ENCODE data around the gene AGPAT1. TPM values are rescaled to one million over a fixed set of nuclear protein-coding genes. Genes with fewer than 3 reads are reported as not detected.

The AGPAT1 gene
- total and polyA plus RNA-seq, 2 of the 13 experiments (the other 11 are each of a cell fraction or from before 2014, with no cell fraction given) = 51.3 to 139 TPM

DNA sequence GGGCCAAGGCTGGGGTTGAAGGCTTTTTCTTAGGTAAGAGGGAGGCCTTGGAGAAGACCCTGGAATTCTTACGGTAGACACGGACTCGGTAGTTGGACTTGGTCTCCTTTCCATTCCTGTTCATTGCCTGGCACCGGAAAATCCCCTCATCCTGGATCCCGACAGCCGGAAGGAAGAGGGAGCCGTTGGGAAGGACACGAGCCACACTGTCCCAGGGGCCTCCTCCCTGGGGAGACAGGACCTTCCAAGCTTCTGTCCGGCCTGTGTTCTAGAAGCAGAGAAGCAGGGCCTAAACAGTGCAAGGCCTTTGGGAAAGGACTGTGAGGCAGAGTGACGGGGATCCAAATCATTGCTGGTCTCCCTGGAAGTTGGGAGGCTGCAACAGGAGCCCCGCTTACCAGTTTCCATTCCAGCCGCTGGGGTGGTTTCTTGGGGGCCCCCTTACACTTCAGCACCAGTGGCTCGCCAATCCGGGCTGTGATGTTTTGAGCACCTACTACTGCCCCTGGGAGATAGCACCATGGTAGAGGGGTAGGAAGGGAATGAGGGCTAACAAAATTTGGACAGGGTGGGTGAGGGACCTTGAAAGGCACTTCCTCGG, 7.7 kb upstream of the AGPAT1 start:
- no peak for TF ChIP-seq MAZ (IDR thresholded peaks at IDR 0.05; ENCODE audit: borderline replicate concordance, low read depth, low read length)
- TF ChIP-seq MAZ (CRISPR knock-in tag; IDR thresholded peaks at IDR 0.05; ENCODE audit: low read depth) = no peak
- TF ChIP-seq RXRA (CRISPR knock-in tag; IDR thresholded peaks at IDR 0.05) = 0 out of 2 replicates have a peak, but pooled peaks have one; percentile 2
- peak; percentile 79 for TF ChIP-seq AGO2 (optimal IDR thresholded peaks at IDR 0.05; ENCODE audit: low read depth, low read length)
- TF ChIP-seq ZNF446 (CRISPR knock-in tag; IDR thresholded peaks at IDR 0.05) = 0 out of 2 replicates have a peak, but pooled peaks have one; percentile 9
- 0 out of 4 replicates have a peak, but pooled peaks of 1 of the 2 experiments have one; percentile 3 for TF ChIP-seq POLR2A (IDR thresholded peaks at IDR 0.05; ENCODE audit: insufficient read depth in 1 of 2, low read depth in 2 of 2, low read length in 2 of 2)
- Histone ChIP-seq H3K79me2 (ENCODE audit: insufficient read depth, low read length) (peaks cover 19% of the 10 kb centered on the region), H3K27ac (ENCODE audit: extremely low read length, insufficient read depth, low read length) (no peak overlapping the region), H3K36me3 (replicated peaks in 1 of 2; ENCODE audit: control insufficient read depth in 1 of 2, insufficient read depth in 2 of 2, low read length in 2 of 2) (peaks cover 27 to 50% of the 10 kb centered on the region in 2 experiments), H3K4me3 (replicated peaks in 1 of 3; ENCODE audit: insufficient read depth in 1 of 3, low read depth in 2 of 3, low read length in 3 of 3) (no peak overlapping the region), H2AFZ (ENCODE audit: low read length) (no peak overlapping the region), H3K4me2 (ENCODE audit: low read depth, low read length) (no peak overlapping the region), H3K9ac (ENCODE audit: insufficient read depth, low read depth, low read length) (no peak overlapping the region), H3K9me3 (ENCODE audit: low read length) (no peaks in the 10 kb centered on the region), H4K20me1 (ENCODE audit: insufficient read depth, low read length) (no peaks in the 10 kb centered on the region), H3K27me3 (ENCODE audit: control insufficient read depth in 1 of 2, insufficient read depth in 2 of 2, low read length in 2 of 2) (no peaks in the 10 kb centered on the region), H3K4me1 (ENCODE audit: insufficient read depth, low read length) (peaks cover 20% of the 10 kb centered on the region)
- POLR2A ChIA-PET = interaction anchor here (0.6 to 2.4 kb wide), 3 partner anchors 9 to 47 kb away, joined by 3 to 18 read pairs (median 8); partner anchors contain the start of gene GPSM3
- CTCF ChIA-PET (ENCODE audit: low intra/inter-chr PET ratio, low total read pairs) = no interaction called here
- in situ Hi-C loops (cut with HindIII; ENCODE audit: extremely low pct_ligation_motif_present, low pct_unique_long_range_greater_than_20kb) (no loop called here), intact Hi-C loops (cut with micrococcal nuclease; ENCODE audit: unreplicated experiment) (no loop called here)
- ATAC-seq (no peak), FAIRE-seq (no peak), DNase-seq (ENCODE audit: low spot score) (no peak)
- WGBS (ENCODE audit: low lambda C conversion rate) = 95% methylated on average over 14 of the region's 15 CpGs
- BruUV-seq (replicated peaks) = no TSS peak

DNA sequence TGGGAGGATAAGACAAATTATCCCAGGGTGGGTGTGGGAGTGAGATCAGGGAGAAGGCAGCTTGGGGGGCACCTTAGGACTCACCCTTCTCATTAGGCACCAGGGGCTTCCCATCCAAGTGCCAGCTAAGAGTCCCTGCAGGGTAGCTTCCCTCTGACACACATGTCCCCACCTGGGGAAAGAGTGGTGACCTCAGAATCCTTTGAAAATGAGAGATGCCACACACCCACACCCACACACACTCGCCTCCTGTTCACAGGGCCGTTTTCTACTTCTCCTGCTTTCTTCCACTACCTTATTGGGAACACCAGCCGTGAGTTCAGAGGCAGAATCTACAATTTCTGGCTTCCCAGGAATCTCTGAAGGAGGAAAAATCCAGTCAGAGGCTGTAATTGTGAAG, 7.1 kb upstream of the AGPAT1 start:
- H2AFZ ChIP-seq (ENCODE audit: low read length) = no peak overlapping the region
- BruUV-seq (replicated peaks) = no TSS peak
- H3K79me2 ChIP-seq (ENCODE audit: insufficient read depth, low read length) = peaks cover 20% of the 10 kb centered on the region
- intact Hi-C loops (cut with micrococcal nuclease; ENCODE audit: unreplicated experiment) = no loop called here
- DNase-seq (ENCODE audit: low spot score) (no peak), FAIRE-seq (no peak), ATAC-seq (no peak)
- in situ Hi-C loops (cut with HindIII; ENCODE audit: extremely low pct_ligation_motif_present, low pct_unique_long_range_greater_than_20kb) = no loop called here
- no peaks in the 10 kb centered on the region for H3K9me3 ChIP-seq (ENCODE audit: low read length)
- peaks cover 15% of the 10 kb centered on the region for H3K4me1 ChIP-seq (ENCODE audit: insufficient read depth, low read length)
- H3K4me3 ChIP-seq (replicated peaks in 1 of 3; ENCODE audit: insufficient read depth in 1 of 3, low read depth in 2 of 3, low read length in 3 of 3) = no peak overlapping the region
- POLR2A ChIA-PET = interaction anchor here (0.6 to 2.4 kb wide), 5 partner anchors 10 to 65 kb away, joined by 3 to 18 read pairs (median 4); partner anchors contain the start of genes ATF6B and GPSM3
- H4K20me1 ChIP-seq (ENCODE audit: insufficient read depth, low read length) = no peaks in the 10 kb centered on the region
- H3K4me2 ChIP-seq (ENCODE audit: low read depth, low read length) = no peak overlapping the region
- H3K9ac ChIP-seq (ENCODE audit: insufficient read depth, low read depth, low read length) = no peak overlapping the region
- peaks cover 27 to 50% of the 10 kb centered on the region in 2 experiments for H3K36me3 ChIP-seq (replicated peaks in 1 of 2; ENCODE audit: control insufficient read depth in 1 of 2, insufficient read depth in 2 of 2, low read length in 2 of 2)
- H3K27me3 ChIP-seq (ENCODE audit: control insufficient read depth in 1 of 2, insufficient read depth in 2 of 2, low read length in 2 of 2) = no peaks in the 10 kb centered on the region
- H3K27ac ChIP-seq (ENCODE audit: extremely low read length, insufficient read depth, low read length) = no peak overlapping the region
- CTCF ChIA-PET (ENCODE audit: low intra/inter-chr PET ratio, low total read pairs) = no interaction called here
- 96% methylated on average over 3 of the region's 3 CpGs for WGBS (ENCODE audit: low lambda C conversion rate)
- TF ChIP-seq MED13 (CRISPR knock-in tag; IDR thresholded peaks at IDR 0.05) = no peak
- TF ChIP-seq CEBPZ (IDR thresholded peaks at IDR 0.05; ENCODE audit: low read length) = no peak
- TF ChIP-seq ZNF446 (CRISPR knock-in tag; IDR thresholded peaks at IDR 0.05) = 0 out of 2 replicates have a peak, but pooled peaks have one; percentile 23
- TF ChIP-seq, protein P1, sequence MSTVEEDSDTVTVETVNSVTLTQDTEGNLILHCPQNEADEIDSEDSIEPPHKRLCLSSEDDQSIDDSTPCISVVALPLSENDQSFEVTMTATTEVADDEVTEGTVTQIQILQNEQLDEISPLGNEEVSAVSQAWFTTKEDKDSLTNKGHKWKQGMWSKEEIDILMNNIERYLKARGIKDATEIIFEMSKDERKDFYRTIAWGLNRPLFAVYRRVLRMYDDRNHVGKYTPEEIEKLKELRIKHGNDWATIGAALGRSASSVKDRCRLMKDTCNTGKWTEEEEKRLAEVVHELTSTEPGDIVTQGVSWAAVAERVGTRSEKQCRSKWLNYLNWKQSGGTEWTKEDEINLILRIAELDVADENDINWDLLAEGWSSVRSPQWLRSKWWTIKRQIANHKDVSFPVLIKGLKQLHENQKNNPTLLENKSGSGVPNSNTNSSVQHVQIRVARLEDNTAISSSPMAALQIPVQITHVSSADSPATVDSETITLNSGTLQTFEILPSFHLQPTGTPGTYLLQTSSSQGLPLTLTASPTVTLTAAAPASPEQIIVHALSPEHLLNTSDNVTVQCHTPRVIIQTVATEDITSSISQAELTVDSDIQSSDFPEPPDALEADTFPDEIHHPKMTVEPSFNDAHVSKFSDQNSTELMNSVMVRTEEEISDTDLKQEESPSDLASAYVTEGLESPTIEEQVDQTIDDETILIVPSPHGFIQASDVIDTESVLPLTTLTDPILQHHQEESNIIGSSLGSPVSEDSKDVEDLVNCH (CRISPR knock-in tag; IDR thresholded peaks at IDR 0.05) = no peak
- no peak for TF ChIP-seq ONECUT2 (CRISPR knock-in tag; IDR thresholded peaks at IDR 0.05)
